NCI-H2107 treated with DMSO at 0.1 percent for 48 hours (cell line): Measurements from ENCODE around the gene IQCH.
"Not testable (repeated sequence)": the region's sequence is repeated elsewhere in the genome, so short reads cannot be mapped to it uniquely, and the experiment has no call there.

ENCODE experiments used
- DNase-seq: peaks from one replicate; lab custom pipeline; 2025; ENCODE audit not compliant: unreplicated experiment; lab: John Stamatoyannopoulos, UW

IQCH gene

DNA sequence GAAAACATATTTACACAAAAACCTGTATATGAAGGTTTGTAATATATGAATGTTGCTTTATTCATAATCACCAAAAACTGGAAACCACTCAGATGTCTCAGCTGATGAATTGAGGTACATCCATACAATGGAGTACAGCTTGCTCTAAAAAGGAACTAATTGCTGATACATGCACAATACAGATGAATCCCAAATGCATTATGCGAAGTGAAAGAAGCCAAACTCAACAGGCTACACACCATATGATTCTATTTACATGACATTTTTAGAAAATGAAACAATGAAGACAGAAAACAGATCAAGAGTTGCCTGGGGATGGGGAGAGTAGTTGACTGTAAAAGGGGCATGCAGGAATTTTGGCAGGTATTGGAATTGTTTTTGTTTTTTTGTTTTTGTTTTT, 95.5 kb downstream of the IQCH start:
- no peak for DNase-seq

DNA sequence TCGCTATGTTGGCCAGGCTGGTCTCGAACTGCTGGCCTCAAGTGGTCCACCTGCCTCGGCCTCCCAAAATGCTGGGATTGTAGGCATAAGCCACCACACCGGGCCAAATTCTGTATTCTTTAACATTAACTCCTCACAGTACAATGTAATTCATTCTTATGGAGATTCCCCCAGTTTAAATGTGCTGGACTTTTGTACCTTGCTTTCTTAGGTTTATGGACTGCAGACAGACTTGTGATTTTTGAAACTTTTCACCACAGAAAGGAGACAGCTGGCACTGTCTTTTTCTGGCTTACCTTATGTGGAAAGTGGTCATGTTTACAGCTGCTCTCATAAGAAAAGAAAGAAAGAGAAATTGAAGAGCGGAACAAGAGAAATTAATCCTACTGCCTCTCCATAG, 103.8 kb downstream of the IQCH start:
- no peak for DNase-seq

DNA sequence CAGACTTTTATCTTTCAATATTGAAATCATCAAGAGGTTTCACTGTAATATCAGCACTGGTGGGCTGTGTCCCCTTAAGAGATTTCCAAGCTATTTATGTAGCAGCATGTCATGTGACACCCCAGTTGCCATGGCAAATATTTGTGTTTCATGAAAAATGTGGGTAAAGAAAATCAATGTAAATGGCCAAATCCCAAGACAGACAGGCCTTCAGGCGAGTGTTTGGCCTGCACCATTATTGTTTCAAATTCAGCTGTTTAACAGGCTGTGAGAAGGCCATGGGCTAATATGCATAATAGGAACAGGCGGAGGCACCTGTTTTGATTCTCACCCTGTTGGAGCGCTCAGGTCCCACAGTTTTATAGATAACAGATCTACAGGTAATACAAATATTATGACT, 104.2 kb downstream of the IQCH start:
- DNase-seq: no peak

DNA sequence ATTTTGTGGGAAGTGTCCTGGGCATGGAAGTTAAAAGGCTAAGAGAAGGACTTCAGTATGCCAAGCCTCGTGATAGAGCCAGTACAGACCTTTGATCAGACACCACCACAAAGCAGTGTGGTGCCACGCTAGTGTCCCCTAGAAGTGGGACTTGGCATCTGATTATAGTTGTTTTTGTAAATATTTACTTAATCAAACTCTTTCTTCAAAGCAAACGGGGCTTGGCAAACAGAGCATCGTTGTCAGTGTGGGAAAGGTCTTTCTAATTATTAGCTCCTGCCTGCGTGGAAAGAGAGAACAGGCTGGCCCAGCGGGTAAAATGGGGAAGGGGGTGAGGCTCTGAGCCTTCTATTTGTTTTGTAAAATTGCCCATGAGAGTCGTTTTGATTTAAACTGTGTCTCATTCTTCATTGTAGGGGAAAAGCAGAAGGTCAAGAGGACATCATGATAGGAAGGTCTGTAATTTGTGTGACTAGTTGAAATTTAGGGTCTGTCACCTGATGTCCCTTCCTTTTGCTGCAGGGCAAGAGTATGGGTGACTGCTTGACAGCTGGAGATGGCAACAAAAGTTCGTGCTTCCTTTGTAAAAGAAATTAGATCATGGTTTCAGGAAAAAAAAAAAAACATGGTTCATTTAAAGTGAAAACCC, 105.0 kb downstream of the IQCH start:
- DNase-seq: no peak

DNA sequence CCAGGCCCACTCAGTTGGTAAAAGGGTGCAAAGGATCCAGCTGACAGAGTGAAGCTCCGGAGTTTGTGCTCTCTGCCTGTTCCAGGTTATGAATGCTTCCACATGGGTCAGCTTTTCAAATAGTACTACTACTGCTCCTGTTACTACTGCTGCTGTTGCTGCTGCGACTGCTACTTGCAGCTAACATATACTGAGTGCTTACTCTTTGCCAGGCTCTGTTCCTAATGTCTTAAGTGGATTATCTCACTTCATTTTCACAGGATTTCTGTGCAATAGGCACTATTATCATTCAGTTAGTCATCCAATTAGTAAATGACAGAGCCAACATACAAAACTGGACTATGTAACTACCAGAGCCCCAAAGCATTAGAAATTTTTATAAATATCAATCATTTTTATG, 106.5 kb downstream of the IQCH start:
- DNase-seq: no peak

DNA sequence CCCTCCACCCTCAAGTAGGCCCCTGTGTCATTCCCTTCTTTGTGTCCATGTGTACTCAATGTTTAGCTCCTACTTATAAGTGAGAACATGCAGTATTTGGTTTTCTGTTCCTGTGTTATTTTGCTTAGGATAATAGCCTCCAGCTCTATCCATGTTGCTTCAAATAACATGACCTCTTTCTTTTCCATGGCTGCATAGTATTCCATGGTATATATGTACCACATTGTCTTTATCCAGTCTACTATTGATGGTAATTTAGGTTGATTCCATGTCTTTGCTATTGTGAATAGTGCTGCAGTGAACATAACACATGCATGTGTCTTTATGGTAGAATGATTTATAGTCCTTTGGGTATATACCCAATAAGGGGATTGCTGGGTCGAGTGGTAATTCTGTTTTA, 109.1 kb downstream of the IQCH start:
- not testable (repeated sequence) for DNase-seq

DNA sequence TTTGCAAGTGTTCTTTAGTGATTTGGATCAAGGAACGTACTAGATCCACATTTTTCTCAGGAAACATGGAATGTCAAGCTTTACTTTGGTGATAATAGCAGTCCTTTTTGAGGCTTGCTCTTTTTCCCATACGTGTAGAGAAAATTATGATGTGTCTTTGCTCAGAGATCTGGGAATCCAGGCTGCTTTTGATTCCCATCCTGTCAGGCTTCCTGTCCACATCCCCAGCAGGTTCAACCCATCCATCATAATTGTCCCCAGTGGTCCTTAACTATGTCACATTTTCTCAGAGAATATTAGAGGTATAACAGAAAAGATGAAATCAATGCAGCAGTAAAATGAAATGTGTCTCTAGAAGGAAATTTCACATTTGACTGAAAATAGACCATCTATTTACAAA, 111.4 kb downstream of the IQCH start:
- DNase-seq: no peak

DNA sequence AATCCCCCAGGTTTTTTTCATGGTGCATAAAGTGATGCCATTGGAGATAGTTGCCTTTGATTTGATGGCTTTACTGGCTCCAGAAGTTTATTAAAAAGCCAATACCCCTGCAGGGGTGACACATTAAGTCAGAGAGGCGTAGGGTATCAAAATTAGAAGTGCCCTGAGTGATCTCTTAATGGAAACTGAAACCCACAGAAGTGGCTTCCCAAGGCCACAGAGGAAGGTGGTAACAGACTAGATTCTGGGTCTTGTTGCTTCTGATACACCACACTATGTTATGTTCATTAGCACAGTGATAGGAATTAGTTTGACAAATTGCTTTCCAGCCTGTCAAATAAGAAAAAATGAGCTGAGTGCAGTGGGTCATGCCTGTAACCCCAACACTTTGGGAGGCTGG, 112.3 kb downstream of the IQCH start:
- DNase-seq: no peak

DNA sequence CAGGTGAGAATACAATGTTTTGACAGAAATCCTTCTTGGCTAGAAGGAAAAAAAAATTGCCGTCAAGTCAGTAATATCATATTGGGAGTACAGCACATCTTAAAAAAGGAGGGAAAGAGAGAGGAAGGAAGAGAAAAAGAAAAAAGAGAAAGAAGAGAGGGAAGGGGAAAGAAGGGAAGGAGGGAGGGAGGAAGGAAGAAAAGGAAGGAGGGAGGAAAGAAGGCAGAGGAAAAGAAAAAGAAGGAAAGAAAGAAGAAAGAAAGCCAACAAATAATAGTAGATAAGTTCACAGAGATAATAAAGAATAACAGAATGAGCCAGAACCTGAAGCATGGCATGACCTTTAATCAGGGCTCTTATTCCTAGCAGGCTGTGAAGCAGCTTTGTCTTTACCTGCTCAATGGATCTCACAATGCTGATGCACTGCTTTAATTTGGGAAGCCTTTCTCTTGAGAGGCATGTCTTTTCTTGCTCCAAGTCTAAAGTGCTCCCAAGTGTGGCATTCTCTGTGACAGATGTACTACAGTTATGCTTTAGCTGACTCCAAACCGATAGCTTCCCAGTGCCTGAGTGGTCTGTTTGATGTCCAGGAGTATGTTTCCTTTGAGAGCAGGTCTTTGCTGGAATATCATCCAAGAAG, 114.9 kb downstream of the IQCH start:
- DNase-seq: no peak

DNA sequence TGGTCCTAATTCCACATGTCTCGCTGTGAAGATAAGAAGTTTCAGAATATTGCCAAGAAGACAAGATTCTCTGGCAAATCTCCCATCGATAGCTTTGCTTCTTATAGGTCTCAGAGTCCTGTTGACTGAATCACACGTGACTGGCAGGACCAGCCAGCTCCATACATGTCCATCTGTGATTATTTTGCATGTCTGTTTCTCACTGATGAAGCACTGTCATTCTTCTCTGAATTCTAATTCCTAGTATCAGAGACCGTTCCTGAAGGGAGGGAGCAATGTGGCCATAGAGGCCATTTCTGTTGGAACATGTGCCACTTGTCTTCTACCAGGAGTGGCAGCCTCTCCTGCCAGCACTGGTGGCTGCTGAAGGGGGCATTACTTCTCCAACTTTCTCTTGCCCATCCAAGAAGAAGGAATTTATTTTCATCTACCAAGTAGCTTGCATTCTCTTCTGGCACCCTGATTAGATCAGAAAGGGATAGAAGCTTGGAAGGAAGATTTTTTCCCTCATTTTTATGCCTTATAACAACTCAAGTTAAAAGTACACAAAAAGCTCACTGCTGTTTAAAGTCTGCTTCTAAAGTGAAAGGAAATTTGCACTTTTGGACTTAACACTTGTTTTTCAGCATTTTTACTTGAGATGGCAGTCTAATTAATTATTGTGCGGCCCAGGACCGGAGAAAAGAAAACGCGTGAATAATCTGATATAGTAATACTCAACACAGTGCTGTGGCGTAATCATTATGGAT, 115.8 kb downstream of the IQCH start:
- DNase-seq: no peak

DNA sequence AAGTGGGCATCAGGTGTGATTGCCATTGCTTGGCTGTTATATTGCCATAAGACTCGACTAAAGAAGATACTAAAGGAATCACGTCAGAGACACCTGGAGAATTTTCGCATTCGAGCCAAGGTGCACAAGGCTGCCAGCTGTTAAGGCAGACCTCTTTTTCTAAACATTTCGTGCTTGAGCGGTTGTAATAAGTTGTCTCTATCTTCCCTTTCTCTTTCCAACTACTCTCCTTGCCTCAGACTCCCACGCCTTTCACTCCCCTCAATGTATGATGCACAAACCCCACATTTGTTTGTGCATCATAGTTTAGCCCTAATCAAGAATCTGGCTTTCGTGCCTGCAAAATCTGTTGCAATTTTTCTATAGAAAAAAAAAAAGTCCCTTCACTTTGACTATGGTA, 118.0 kb downstream of the IQCH start:
- no peak for DNase-seq

DNA sequence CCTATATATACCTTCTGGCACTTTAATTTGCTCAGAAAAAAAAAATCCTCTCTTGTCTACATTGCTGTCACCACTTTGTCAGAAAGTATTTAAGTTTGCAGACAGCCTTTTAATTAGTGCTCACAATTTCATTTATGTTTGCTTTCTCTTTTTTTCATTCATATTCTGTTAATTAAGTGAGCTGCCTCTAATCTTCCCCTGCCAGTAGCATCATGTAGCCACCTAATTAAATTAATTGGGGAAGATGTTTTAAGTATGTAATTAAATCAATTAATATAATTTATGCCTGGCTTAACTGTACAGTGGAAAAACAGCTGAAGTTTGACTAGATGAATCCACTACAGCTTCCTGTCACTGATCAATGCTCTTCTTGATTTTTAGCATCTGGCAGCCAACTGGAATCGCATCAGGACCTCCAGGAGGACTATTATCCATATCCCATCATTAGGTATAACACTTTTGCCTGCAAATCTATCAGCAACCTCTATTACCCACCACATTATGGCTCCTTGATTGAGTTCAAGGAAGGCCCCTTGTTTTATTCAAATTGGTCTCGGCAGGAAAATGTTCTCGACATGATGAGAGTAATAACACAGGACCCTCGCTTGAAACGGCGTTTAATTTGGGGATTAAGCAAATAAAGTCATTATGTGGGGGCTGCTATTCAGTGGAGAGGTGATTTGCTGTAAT, 118.5 kb downstream of the IQCH start:
- no peak for DNase-seq

DNA sequence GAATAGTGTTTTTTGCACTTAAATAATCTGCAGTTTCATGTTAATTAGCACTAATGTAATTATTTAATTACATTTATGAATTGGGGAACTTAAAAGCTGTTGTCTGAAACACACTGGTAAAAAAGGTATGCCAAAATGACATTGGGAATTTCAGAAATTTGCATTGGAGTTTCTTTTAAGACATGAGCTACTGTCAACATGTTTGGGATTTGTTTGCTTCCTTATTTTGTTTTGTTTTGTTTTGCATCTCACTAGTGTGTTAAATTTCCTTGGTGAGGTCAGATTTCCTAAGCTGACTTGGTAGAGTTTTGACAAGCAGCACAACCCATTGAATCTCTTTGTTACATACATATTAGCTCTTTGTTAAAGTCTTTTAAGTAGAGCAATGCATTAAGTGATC, 119.4 kb downstream of the IQCH start:
- DNase-seq: no peak

DNA sequence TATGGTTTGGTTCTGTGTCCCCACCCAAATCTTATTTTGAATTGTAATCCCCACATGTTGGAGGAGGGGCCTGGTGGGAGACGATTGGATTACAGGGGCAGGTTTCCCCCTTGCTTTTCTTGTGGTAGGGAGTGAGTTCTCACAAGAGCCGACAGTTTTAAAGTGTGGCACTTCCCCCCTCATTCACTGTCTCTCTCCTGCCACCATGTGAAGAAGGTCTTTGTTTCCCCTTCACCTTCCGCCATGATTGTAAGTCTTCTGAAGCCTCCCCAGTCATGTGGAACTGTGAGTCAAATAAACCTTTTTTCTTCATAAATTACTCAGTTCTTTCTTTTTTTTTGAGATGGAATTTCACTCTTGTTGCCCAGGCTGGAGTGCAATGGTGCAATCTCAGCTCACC, 124.9 kb downstream of the IQCH start:
- no peak for DNase-seq

DNA sequence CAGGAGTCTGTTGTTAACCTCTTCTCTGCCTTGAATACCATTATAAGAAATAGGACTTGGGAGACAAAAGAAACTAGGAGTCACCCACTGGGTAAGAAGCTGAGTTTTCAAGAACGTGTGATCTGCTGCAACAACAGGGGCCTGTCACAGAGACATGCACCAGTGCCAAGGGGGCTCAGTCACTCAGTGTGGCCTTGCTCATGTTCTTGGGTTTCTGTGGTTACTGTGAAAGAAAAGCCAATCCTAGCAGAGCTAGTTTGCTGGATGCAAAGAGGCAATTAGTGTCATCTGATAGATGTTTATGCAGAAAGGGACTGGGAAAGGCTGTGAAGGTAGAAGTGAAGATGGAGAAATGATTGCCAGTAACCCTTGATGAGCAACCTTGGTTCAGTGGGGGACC, 126.3 kb downstream of the IQCH start:
- no peak for DNase-seq

DNA sequence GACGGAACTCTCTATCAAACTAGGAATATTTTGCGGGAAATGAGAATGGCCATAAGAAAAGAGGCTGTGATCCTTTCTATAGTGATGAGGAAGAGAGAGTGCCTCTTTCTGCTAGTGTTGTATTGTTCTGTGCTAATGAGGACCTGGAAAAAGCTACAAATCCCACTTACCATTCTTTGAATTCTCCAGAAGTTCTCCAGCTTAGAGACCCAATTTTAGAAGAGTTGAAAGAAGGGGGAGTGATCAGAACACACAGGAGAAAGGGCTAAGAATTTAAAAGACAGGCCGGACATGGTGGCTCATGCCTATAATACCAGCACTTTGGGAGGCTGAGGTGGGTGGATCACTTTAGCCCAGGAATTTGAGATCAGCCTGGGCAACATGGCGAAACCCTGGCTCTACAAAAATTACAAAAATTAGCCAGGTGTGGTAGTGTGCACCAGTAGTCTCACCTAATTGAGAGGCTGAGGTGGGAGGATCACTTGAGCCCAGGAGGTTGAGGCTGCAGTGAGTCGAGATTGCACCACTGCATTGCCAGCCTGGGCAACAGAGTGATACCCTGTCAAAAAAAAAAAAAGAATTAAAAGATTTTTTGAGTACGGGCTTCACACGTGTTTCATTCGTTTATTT, 126.9 kb downstream of the IQCH start:
- no peak for DNase-seq

DNA sequence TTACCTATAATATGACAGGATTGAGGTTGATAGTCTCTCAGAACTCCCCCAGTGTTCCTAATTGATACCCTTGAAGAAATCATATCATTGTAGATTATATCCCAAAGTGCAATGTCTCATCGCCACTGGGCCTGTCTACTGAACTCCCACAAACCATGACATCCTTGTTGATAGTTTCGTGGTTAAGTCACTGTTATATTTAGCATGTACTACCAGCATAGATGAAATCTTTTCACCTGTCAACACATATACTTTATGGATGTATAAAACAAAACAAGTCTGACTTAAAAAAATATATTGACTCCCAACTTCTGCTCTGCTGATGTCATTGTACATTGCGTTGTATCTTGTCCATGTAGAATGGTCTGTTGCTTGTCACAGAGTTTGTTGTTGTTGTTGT, 128.1 kb downstream of the IQCH start:
- DNase-seq: no peak

DNA sequence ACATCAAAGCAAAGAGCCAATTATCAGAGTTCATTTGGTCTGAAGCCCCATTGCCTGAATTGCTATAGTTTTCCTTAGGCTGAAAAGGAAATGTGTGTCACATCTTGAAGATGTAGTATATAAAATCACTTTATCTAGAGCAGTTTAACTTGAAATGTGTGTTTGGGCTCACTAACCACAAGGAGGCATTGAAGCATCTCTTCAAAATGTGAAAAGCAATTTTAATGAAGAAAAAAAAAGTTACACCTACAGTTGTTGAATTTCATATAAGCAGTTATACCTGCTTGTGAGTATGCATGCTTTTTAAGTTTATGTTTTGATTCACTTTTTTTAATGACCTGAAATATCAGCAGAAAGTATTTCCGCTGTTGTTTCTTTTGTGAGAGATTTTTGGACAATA, 129.3 kb downstream of the IQCH start:
- no peak for DNase-seq

DNA sequence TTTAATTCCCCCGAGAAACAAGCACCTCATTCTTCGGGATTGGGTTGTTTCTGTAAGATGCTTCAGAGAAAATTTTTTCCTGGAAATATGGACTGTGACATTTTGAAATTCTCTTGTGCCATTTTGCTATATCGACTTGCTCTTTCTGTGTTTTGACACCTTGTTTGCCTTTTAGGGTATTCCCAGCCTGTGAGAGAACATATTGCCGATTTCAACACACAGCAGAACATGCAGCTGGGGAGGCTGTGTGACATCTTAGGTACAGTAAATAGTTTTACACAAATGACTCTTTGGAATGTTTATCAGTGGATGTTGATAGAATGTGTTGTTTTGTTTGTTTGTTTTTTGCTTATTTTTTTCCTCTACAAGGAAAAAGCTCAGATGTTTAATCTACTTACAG, 130.2 kb downstream of the IQCH start:
- no peak for DNase-seq

DNA sequence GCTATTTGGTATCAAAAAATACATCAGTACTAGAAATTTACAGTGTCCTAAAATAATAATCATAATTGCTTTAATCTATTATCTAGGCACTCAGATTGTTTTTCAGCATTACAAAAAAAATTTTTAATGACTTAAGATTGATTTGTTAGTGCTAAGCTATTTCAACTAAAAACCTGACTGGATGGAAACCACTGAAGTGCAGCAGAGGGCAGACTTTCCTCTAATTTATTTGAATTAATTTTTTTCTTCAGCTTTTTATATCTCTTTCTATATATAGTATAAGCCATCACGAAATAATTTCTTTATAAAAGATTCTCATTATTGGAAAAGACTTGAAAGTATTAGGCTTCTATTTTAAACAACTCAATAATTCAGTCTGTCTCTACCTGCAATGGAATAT, 131.4 kb downstream of the IQCH start:
- no peak for DNase-seq

DNA sequence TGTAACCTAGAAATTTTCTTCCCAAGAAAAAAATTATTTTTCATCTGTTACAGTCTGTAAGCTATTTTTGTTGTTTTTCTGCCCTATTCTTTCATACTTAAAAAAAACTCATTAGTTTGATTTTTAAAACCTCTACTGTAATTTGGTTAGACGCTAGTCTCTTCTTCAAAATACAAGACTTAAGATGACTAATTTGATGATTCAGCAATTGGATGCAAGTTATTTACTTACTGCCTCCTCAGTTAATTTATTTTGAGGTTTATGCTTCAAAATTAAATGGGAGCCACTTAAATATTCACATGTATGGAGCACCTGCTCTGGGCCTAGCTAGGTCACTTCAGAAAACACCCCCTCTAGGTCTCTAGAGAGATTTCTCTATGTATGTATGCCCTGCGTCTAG, 132.4 kb downstream of the IQCH start:
- no peak for DNase-seq

DNA sequence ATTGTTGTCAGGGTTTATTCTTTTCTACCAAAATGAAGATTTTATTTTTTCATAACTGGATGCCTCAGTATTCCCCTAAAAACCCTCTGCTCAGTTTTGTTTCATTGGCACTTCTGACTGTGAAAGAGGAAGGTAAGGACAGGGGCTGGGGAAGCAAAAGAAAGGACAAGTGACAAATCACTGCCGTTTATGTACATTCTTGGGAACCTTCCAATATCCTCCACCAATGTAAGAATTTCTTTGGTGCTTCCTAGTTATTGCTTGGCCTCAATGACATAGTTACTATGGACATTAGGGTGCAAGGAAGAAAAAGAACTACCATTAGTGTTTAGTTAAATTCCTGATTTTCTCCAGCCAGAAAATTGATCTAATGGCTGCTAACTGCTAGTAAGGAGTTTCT, 135.4 kb downstream of the IQCH start:
- DNase-seq: no peak
